ENCODE measurements around the gene GID8. TPM values are rescaled to one million over a fixed set of nuclear protein-coding genes. Genes with fewer than 3 reads are reported as not detected.

Gene GID8
- total RNA-seq, 2 experiments from 2014 or later: 39.6 to 46.1 TPM

DNA sequence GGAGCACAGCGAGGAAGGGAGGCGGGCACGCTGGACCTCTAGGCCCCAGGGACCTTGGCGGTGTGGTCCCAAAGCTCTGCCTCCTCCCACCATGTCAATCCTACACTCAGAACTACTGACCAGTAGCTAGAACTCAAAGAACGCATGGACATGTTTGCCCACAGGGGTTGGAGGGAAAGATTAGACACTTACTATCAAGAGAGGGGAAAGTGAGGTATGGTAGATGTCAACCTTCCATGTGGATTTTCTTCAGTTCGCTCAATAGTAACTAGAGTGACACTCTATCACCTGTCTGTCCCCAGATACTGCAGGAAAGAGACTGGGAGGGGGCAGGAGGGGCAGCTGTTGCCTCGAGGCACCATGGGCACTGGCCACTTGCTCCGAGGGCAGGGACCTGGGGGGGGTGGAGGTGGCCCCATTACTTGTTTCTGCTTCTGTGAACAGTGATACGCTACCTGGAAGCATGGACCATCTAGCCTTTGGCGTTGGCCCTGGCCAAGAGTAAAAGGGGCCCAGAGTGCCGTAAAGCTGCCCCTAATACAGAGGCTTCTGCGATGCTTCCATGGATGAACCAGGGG lies 10.7 kb upstream of the GID8 start:
- Histone ChIP-seq H3K9me3 (ENCODE audit: control insufficient read depth in 1 of 2, insufficient read depth in 1 of 2, low read length in 2 of 2) (no peaks in the 10 kb centered on the region), H3K4me3 (ENCODE audit: low read length) (peak overlapping the region; percentile 99), H3K27ac (ENCODE audit: low read depth in 1 of 2, low read length in 2 of 2) (peak overlapping the region; percentile 59 to 86), H3K36me3 (ENCODE audit: insufficient read depth, low read length) (no peaks in the 10 kb centered on the region), H3K27me3 (ENCODE audit: control insufficient read depth in 1 of 2, insufficient read depth in 2 of 2, low read length in 2 of 2) (no peaks in the 10 kb centered on the region), H3K4me1 (ENCODE audit: insufficient read depth, low read length) (peaks cover 66% of the 10 kb centered on the region)
- ChIA-PET CTCF (interaction anchor here (2.0 to 4.2 kb wide), 2 partner anchors 20 to 27 kb away, joined by 11 to 17 read pairs; no protein-coding TSS in a partner anchor), POLR2A (interaction anchor here (1.6 to 4.2 kb wide), 6 partner anchors 10 to 131 kb away, joined by 4 to 69 read pairs (median 10); partner anchors contain the start of genes GID8, MRGBP and TCFL5)
- intact Hi-C loops (cut with DNase I, micrococcal nuclease): loop anchor here in 1 of 2 experiments (5.0 kb wide), 1 partner anchor 120 kb away; no protein-coding TSS in a partner anchor
- Mint-ChIP-seq H3K27me3 (no peaks in the 10 kb centered on the region), H3K36me3 (ENCODE audit: low read depth) (peaks cover 21% of the 10 kb centered on the region), H3K9me3 (no peaks in the 10 kb centered on the region), H3K4me1 (ENCODE audit: low read depth) (peaks cover 83% of the 10 kb centered on the region), H3K27ac (peak overlapping the region; percentile 84), H3K4me3 (peak overlapping the region; percentile 98)
- DNase-seq (no peak), ATAC-seq (ENCODE audit: poor library complexity) (no peak)
- TF ChIP-seq, protein P1, sequence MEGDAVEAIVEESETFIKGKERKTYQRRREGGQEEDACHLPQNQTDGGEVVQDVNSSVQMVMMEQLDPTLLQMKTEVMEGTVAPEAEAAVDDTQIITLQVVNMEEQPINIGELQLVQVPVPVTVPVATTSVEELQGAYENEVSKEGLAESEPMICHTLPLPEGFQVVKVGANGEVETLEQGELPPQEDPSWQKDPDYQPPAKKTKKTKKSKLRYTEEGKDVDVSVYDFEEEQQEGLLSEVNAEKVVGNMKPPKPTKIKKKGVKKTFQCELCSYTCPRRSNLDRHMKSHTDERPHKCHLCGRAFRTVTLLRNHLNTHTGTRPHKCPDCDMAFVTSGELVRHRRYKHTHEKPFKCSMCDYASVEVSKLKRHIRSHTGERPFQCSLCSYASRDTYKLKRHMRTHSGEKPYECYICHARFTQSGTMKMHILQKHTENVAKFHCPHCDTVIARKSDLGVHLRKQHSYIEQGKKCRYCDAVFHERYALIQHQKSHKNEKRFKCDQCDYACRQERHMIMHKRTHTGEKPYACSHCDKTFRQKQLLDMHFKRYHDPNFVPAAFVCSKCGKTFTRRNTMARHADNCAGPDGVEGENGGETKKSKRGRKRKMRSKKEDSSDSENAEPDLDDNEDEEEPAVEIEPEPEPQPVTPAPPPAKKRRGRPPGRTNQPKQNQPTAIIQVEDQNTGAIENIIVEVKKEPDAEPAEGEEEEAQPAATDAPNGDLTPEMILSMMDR (IDR thresholded peaks at IDR 0.05): no peak

DNA sequence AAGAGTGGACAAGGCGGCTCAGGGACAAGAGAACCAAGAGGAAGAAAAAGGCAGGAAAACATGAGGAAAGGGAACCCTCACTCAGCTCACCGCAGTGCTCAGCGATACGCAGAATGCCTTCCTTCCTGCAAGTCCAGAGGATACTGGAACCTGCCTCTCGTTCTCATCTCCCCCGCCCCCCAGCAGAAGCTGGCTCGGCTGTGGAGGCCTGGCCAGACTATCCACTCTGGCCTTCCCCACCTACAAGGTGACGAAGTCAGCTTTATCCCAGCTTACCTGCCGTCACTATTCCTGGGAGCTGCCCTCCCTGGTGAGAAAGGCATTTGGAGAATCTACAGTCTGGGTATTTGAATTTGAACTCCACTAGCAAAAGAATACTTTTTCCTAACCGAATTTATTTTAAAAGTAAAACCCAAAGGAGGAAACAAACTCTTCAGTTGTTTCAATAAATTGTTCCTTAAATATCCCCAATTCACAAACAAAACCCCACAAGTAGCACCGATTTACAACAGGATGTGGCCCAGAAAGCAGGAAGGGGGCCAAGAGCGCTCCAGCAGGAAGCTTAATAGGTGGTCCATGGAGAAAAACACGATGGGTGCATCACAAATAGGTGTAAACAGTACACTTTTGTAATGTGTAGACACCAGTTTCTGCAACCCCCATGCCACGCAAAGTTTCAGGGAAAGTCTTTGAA lies 9.6 kb upstream of the GID8 start:
- no peaks in the 10 kb centered on the region for H3K9me3 ChIP-seq (ENCODE audit: control insufficient read depth in 1 of 2, insufficient read depth in 1 of 2, low read length in 2 of 2)
- ATAC-seq (ENCODE audit: poor library complexity): no peak
- H3K36me3 ChIP-seq (ENCODE audit: insufficient read depth, low read length): peaks cover 6% of the 10 kb centered on the region
- peaks cover 27% of the 10 kb centered on the region for H3K36me3 Mint-ChIP-seq (ENCODE audit: low read depth)
- peaks cover 55% of the 10 kb centered on the region for H3K4me1 ChIP-seq (ENCODE audit: insufficient read depth, low read length)
- peak overlapping the region; percentile 98 for H3K4me3 Mint-ChIP-seq
- peak overlapping the region; percentile 59 to 71 for H3K27ac ChIP-seq (ENCODE audit: low read depth in 1 of 2, low read length in 2 of 2)
- ChIA-PET CTCF (interaction anchor here (2.0 to 4.2 kb wide), 2 partner anchors 21 to 28 kb away, joined by 11 to 17 read pairs; no protein-coding TSS in a partner anchor), POLR2A (interaction anchor here (1.8 to 4.2 kb wide), 4 partner anchors 9 to 67 kb away, joined by 9 to 69 read pairs (median 18); partner anchors contain the start of genes GID8 and TCFL5)
- DNase-seq: peak in 3 of 14 experiments; percentile 40 to 56 (median 55)
- no peaks in the 10 kb centered on the region for H3K27me3 Mint-ChIP-seq
- peaks cover 73% of the 10 kb centered on the region for H3K4me1 Mint-ChIP-seq (ENCODE audit: low read depth)
- peak overlapping the region; percentile 84 for H3K4me3 ChIP-seq (ENCODE audit: low read length)
- peak overlapping the region; percentile 84 for H3K27ac Mint-ChIP-seq
- no peaks in the 10 kb centered on the region for H3K27me3 ChIP-seq (ENCODE audit: control insufficient read depth in 1 of 2, insufficient read depth in 2 of 2, low read length in 2 of 2)
- intact Hi-C loops (cut with DNase I, micrococcal nuclease): loop anchor here (1.0 to 5.0 kb wide), 3 partner anchors 9 to 121 kb away; no protein-coding TSS in a partner anchor
- TF ChIP-seq, protein P1 (IDR thresholded peaks at IDR 0.05): no peak
- no peaks in the 10 kb centered on the region for H3K9me3 Mint-ChIP-seq

GRCh38 chr20:62929051-62929538 lies 8.9 kb upstream of the GID8 start:
- H3K27me3 Mint-ChIP-seq: no peaks in the 10 kb centered on the region
- H3K9me3 ChIP-seq (ENCODE audit: control insufficient read depth in 1 of 2, insufficient read depth in 1 of 2, low read length in 2 of 2): no peaks in the 10 kb centered on the region
- H3K27ac ChIP-seq (ENCODE audit: low read depth in 1 of 2, low read length in 2 of 2): peak overlapping the region; percentile 59 to 71
- peak overlapping the region; percentile 84 for H3K4me3 ChIP-seq (ENCODE audit: low read length)
- H3K4me1 Mint-ChIP-seq (ENCODE audit: low read depth): peaks cover 66% of the 10 kb centered on the region
- H3K36me3 Mint-ChIP-seq (ENCODE audit: low read depth): peaks cover 27% of the 10 kb centered on the region
- peak overlapping the region; percentile 84 for H3K27ac Mint-ChIP-seq
- peak overlapping the region; percentile 98 for H3K4me3 Mint-ChIP-seq
- intact Hi-C loops (cut with DNase I, micrococcal nuclease): loop anchor here in 1 of 2 experiments (2.0 to 5.0 kb wide), 2 partner anchors 66 to 122 kb away; no protein-coding TSS in a partner anchor
- ChIA-PET POLR2A (interaction anchor here (1.8 to 4.2 kb wide), 3 partner anchors 8 to 25 kb away, joined by 9 to 69 read pairs (median 28); partner anchors contain the start of gene GID8), CTCF (no interaction called here)
- peak in 12 of 14 experiments; percentile 25 to 73 (median 58) for DNase-seq
- H3K9me3 Mint-ChIP-seq: no peaks in the 10 kb centered on the region
- H3K27me3 ChIP-seq (ENCODE audit: control insufficient read depth in 1 of 2, insufficient read depth in 2 of 2, low read length in 2 of 2): no peaks in the 10 kb centered on the region
- peak; percentile 37 for ATAC-seq (ENCODE audit: poor library complexity)
- TF ChIP-seq, protein P1 (IDR thresholded peaks at IDR 0.05): no peak
- peaks cover 57% of the 10 kb centered on the region for H3K4me1 ChIP-seq (ENCODE audit: insufficient read depth, low read length)
- peaks cover 8% of the 10 kb centered on the region for H3K36me3 ChIP-seq (ENCODE audit: insufficient read depth, low read length)

Data from CD4-positive, alpha-beta T cell (primary cell).